Activated T-cell treated with anti-CD3 and anti-CD28 coated beads, Interleukin-2, amount 50 U/mL, for 72 hours (primary cell): Measurements from ENCODE around the gene PTGIS. TPM values are rescaled to one million over a fixed set of nuclear protein-coding genes. Genes with fewer than 3 reads are reported as not detected.
"Not testable (repeated sequence)": the region's sequence is repeated elsewhere in the genome, so short reads cannot be mapped to it uniquely, and the experiment has no call there.

ENCODE experiments used
- ATAC-seq, 2 donors: fragments of 150-1000 bp; cut with Tn5 transposase; replicated peaks in 1 of 2; 2 replicates each; pipeline ENCODE4 v1.10.0; 2021; ENCODE audit warnings: moderate library complexity in 2 of 2, mild to moderate bottlenecking in 1 of 2
- DNase-seq, 2 donors: peaks; one replicate each; pipeline ENCODE4 v3.0.0; 2021 to 2022; ENCODE audit warnings: mixed read lengths in 1 of 2
- H3K27ac Mint-ChIP-seq: one replicate; pipeline ENCODE4 v1.8.0; 2022; ENCODE audit warnings: mild to moderate bottlenecking, moderate library complexity, mixed read lengths
- H3K27me3 Mint-ChIP-seq: one replicate; pipeline ENCODE4 v1.8.0; 2022; ENCODE audit warnings: low read depth, mixed read lengths
- H3K36me3 Mint-ChIP-seq, 2 donors: one replicate each; pipeline ENCODE4 v1.8.0; 2022; ENCODE audit warnings: mixed read lengths in 2 of 2, mild to moderate bottlenecking in 1 of 2; ENCODE audit not compliant: insufficient read depth in 2 of 2
- H3K4me1 Mint-ChIP-seq: one replicate; pipeline ENCODE4 v1.8.0; 2022; ENCODE audit warnings: low read depth, mixed read lengths
- H3K4me3 Mint-ChIP-seq, 2 donors: one replicate each; pipeline ENCODE4 v1.8.0; 2022; ENCODE audit warnings: mild to moderate bottlenecking in 2 of 2, mixed read lengths in 2 of 2, moderate library complexity in 2 of 2
- H3K9me3 Mint-ChIP-seq, 2 donors: one replicate each; pipeline ENCODE4 v1.8.0; 2022; ENCODE audit warnings: mixed read lengths in 2 of 2
- total RNA-seq, 2 donors: library from RNA; stranded (reverse); gene quantifications; one replicate each; pipeline ENCODE4 v1.2.3, GENCODE V29; 2022

The PTGIS gene
- total RNA-seq, 2 donors from 2014 or later = 1.8 to 6.3 TPM

GRCh38 chr20:49568278-49569151 lies 578 bp upstream of the PTGIS start:
- Mint-ChIP-seq H3K27me3 (peaks cover 64% of the 10 kb centered on the region), H3K4me3 (peak overlapping the region; percentile 74)

GRCh38 chr20:49566401-49567364 lies 1.3 kb downstream of the PTGIS start:
- Mint-ChIP-seq H3K4me3 (peak overlapping the region; percentile 49 to 51), H3K36me3 (no peaks in the 10 kb centered on the region), H3K27me3 (peaks cover 68% of the 10 kb centered on the region), H3K27ac (no peak overlapping the region), H3K4me1 (peaks cover 12% of the 10 kb centered on the region), H3K9me3 (no peaks in the 10 kb centered on the region)
- DNase-seq (no peak), ATAC-seq (no peak)

More at GRCh38 chr20:49568278-49569151, 578 bp upstream of the PTGIS start:
- peak in 1 of 2 donors; percentile 31 for ATAC-seq
- Mint-ChIP-seq H3K36me3 (no peaks in the 10 kb centered on the region), H3K27ac (no peak overlapping the region), H3K9me3 (no peaks in the 10 kb centered on the region), H3K4me1 (peaks cover 28% of the 10 kb centered on the region)
- DNase-seq = no peak

- Mint-ChIP-seq H3K4me1 (peaks cover 12% of the 10 kb centered on the region), H3K27me3 (peaks cover 61% of the 10 kb centered on the region)
- not testable (repeated sequence) for H3K27ac Mint-ChIP-seq, DNase-seq, H3K36me3 Mint-ChIP-seq, H3K9me3 Mint-ChIP-seq, H3K4me3 Mint-ChIP-seq, ATAC-seq
These were observed 2.9 kb downstream of the PTGIS start for GRCh38 chr20:49564991-49565390.

GRCh38 chr20:49563015-49563980 lies 4.6 kb downstream of the PTGIS start:
- H3K4me3 Mint-ChIP-seq = no peak overlapping the region
- peaks cover 0 to 2% of the 10 kb centered on the region in 2 donors for H3K36me3 Mint-ChIP-seq
- no peaks in the 10 kb centered on the region for H3K9me3 Mint-ChIP-seq
- no peak for ATAC-seq
- H3K4me1 Mint-ChIP-seq = peaks cover under 1% of the 10 kb centered on the region
- H3K27me3 Mint-ChIP-seq = peaks cover 61% of the 10 kb centered on the region
- DNase-seq = no peak
- no peak overlapping the region for H3K27ac Mint-ChIP-seq

- Mint-ChIP-seq H3K36me3 (peaks cover 0 to 2% of the 10 kb centered on the region in 2 donors), H3K27me3 (peaks cover 68% of the 10 kb centered on the region), H3K4me3 (no peak overlapping the region), H3K27ac (no peak overlapping the region), H3K9me3 (no peaks in the 10 kb centered on the region), H3K4me1 (no peaks in the 10 kb centered on the region)
- DNase-seq = no peak
- no peak for ATAC-seq
These were observed 5.5 kb downstream of the PTGIS start for GRCh38 chr20:49562311-49563014.

- Mint-ChIP-seq H3K27ac (no peak overlapping the region), H3K27me3 (peaks cover 68% of the 10 kb centered on the region), H3K4me1 (no peaks in the 10 kb centered on the region), H3K36me3 (peaks cover 0 to 4% of the 10 kb centered on the region in 2 donors), H3K9me3 (no peaks in the 10 kb centered on the region), H3K4me3 (no peak overlapping the region)
- ATAC-seq (no peak), DNase-seq (no peak)
These were observed 6.1 kb downstream of the PTGIS start for GRCh38 chr20:49561806-49562205.

GRCh38 chr20:49561256-49561655 lies 6.7 kb downstream of the PTGIS start:
- Mint-ChIP-seq H3K27me3 (peaks cover 68% of the 10 kb centered on the region), H3K36me3 (peaks cover 0 to 5% of the 10 kb centered on the region in 2 donors), H3K4me3 (no peak overlapping the region), H3K4me1 (no peaks in the 10 kb centered on the region), H3K9me3 (peaks cover 0 to 1% of the 10 kb centered on the region in 2 donors), H3K27ac (no peak overlapping the region)
- DNase-seq = no peak
- no peak for ATAC-seq

GRCh38 chr20:49560646-49561045 lies 7.3 kb downstream of the PTGIS start:
- peaks cover 0 to 2% of the 10 kb centered on the region in 2 donors for H3K9me3 Mint-ChIP-seq
- H3K4me1 Mint-ChIP-seq = no peaks in the 10 kb centered on the region
- peaks cover 0 to 11% of the 10 kb centered on the region in 2 donors for H3K36me3 Mint-ChIP-seq
- no peak for DNase-seq
- no peak for ATAC-seq
- no peak overlapping the region for H3K4me3 Mint-ChIP-seq
- peaks cover 68% of the 10 kb centered on the region for H3K27me3 Mint-ChIP-seq
- H3K27ac Mint-ChIP-seq = no peak overlapping the region

GRCh38 chr20:49560186-49560585 lies 7.8 kb downstream of the PTGIS start:
- Mint-ChIP-seq H3K27me3 (peaks cover 71% of the 10 kb centered on the region), H3K9me3 (peaks cover 0 to 2% of the 10 kb centered on the region in 2 donors), H3K36me3 (peaks cover 0 to 13% of the 10 kb centered on the region in 2 donors), H3K27ac (no peak overlapping the region), H3K4me1 (no peaks in the 10 kb centered on the region), H3K4me3 (no peak overlapping the region)
- DNase-seq (no peak), ATAC-seq (no peak)

- H3K27ac Mint-ChIP-seq = no peak overlapping the region
- DNase-seq (no peak), ATAC-seq (no peak)
- no peaks in the 10 kb centered on the region for H3K4me1 Mint-ChIP-seq
- peaks cover 71% of the 10 kb centered on the region for H3K27me3 Mint-ChIP-seq
- peaks cover 0 to 13% of the 10 kb centered on the region in 2 donors for H3K36me3 Mint-ChIP-seq
- H3K9me3 Mint-ChIP-seq = peaks cover 0 to 2% of the 10 kb centered on the region in 2 donors
- no peak overlapping the region for H3K4me3 Mint-ChIP-seq
These were observed 8.4 kb downstream of the PTGIS start for GRCh38 chr20:49559411-49560081.

- ATAC-seq (no peak), DNase-seq (no peak)
- Mint-ChIP-seq H3K4me1 (no peaks in the 10 kb centered on the region), H3K27me3 (peaks cover 71% of the 10 kb centered on the region), H3K27ac (no peak overlapping the region), H3K36me3 (peaks cover 1 to 13% of the 10 kb centered on the region in 2 donors), H3K9me3 (peaks cover 0 to 2% of the 10 kb centered on the region in 2 donors), H3K4me3 (no peak overlapping the region)
These were observed 9.1 kb downstream of the PTGIS start for GRCh38 chr20:49558826-49559225.
